Activated CD8-positive, alpha-beta memory T cell treated with anti-CD3 and anti-CD28 coated beads for 24 hours (primary cell): ENCODE measurements around the gene RAB23.

Experiments used
- DNase-seq: peaks from one replicate; pipeline ENCODE4 v3.0.0-alpha.2; 2020

RAB23 gene

GRCh38 chr6:57177545-57178265 lies 44.4 kb downstream of the RAB23 start:
- no peak for DNase-seq

- no peak for DNase-seq
Observed at GRCh38 chr6:57174511-57174907, 47.6 kb downstream of the RAB23 start.

- DNase-seq, result no peak
Observed at GRCh38 chr6:57173886-57174510, 48.1 kb downstream of the RAB23 start.

- DNase-seq, result peak; percentile 65
Observed at GRCh38 chr6:57173056-57173885, 48.8 kb downstream of the RAB23 start.

GRCh38 chr6:57172136-57173055 lies 49.7 kb downstream of the RAB23 start, which contains the start of gene BAG2:
Gene BAG2 (plus strand): TSS chr6:57172326. CDS start chr6:57172698, 372 bp downstream.
- DNase-seq, result peak; percentile 95

- no peak for DNase-seq
Observed at GRCh38 chr6:57165080-57165479, 57.0 kb downstream of the RAB23 start.

- no peak for DNase-seq
Observed at GRCh38 chr6:57163956-57164355, 58.2 kb downstream of the RAB23 start.

GRCh38 chr6:57162516-57162915 lies 59.6 kb downstream of the RAB23 start:
- no peak for DNase-seq

- no peak for DNase-seq
Observed at GRCh38 chr6:57162028-57162427, 60.1 kb downstream of the RAB23 start.

GRCh38 chr6:57159127-57159526 lies 63.0 kb downstream of the RAB23 start:
- no peak for DNase-seq

GRCh38 chr6:57158658-57159057 lies 63.4 kb downstream of the RAB23 start:
- DNase-seq, result no peak

- DNase-seq, result no peak
Observed at GRCh38 chr6:57147955-57148858, 73.9 kb downstream of the RAB23 start.

GRCh38 chr6:57147401-57147800 lies 74.7 kb downstream of the RAB23 start:
- DNase-seq, result no peak

- no peak for DNase-seq
Observed at GRCh38 chr6:57143690-57144089, 78.4 kb downstream of the RAB23 start.

GRCh38 chr6:57142178-57142525 lies 80.0 kb downstream of the RAB23 start:
- DNase-seq, result no peak

GRCh38 chr6:57141451-57142177 lies 80.5 kb downstream of the RAB23 start:
- DNase-seq, result no peak

GRCh38 chr6:57138026-57138425 lies 84.1 kb downstream of the RAB23 start:
- no peak for DNase-seq

- DNase-seq, result no peak
Observed at GRCh38 chr6:57137350-57137749, 84.8 kb downstream of the RAB23 start.
